HG02623 (cell line): ENCODE results near the gene ABCA4.

ENCODE experiments used
- ATAC-seq: cut with Tn5 transposase; IDR thresholded peaks from one replicate; pipeline ENCODE4 v1.9.1; 2021; ENCODE audit warnings: moderate library complexity; ENCODE audit not compliant: unreplicated experiment

The ABCA4 gene

DNA sequence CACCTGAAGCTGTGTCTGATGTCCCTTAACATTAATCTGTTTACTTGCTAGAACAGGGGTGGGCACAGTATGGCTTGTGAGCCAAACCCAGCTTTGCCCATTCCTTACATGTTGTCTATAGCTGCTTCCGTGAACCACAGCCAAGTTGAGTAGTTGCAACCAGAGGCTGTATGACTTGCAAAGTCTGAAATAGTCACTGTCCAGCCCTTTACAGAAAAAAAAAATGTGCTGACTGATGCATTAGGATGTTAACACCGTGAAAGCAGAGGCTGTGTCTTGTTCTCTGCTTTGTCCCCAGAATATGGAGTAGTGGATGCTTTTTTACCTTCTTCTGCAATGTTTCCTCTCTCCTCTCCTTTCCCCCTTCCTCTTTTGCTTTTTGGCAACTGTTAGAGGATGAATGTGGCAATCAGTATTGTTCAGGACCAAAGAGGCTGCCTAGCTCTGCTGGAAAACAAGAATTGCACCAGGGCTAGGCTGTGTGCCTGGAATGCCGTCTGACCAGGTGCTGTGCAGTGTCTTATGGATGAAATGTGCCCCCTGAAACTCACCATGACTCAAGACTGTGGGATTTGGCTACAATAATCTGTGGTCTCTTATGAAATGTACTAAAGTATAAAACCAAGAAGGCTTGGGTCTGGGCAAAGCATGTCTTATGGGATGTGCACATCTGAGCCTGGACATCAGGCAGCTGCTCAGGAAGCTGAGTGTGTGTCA lies 132.2 kb downstream of the ABCA4 start:
- ATAC-seq, result no peak

DNA sequence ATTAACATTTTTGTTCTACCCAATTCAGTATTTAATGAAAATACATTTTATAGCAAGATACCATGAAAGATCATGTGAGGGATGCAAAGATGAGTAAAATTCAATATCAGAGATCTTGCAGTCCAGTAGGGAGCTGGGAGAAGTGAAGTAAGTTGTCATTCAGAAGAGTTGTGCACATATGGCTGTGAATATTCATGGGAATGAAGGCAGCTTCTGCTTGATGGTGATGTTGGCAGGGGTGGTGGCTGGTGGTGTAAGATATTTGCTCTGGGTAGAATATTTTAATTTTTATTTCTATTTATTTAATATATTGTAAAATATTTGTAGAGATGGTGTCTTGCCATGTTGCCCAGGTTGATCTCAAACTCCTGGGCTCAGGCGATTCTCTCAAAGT lies 139.7 kb downstream of the ABCA4 start:
- no peak for ATAC-seq

DNA sequence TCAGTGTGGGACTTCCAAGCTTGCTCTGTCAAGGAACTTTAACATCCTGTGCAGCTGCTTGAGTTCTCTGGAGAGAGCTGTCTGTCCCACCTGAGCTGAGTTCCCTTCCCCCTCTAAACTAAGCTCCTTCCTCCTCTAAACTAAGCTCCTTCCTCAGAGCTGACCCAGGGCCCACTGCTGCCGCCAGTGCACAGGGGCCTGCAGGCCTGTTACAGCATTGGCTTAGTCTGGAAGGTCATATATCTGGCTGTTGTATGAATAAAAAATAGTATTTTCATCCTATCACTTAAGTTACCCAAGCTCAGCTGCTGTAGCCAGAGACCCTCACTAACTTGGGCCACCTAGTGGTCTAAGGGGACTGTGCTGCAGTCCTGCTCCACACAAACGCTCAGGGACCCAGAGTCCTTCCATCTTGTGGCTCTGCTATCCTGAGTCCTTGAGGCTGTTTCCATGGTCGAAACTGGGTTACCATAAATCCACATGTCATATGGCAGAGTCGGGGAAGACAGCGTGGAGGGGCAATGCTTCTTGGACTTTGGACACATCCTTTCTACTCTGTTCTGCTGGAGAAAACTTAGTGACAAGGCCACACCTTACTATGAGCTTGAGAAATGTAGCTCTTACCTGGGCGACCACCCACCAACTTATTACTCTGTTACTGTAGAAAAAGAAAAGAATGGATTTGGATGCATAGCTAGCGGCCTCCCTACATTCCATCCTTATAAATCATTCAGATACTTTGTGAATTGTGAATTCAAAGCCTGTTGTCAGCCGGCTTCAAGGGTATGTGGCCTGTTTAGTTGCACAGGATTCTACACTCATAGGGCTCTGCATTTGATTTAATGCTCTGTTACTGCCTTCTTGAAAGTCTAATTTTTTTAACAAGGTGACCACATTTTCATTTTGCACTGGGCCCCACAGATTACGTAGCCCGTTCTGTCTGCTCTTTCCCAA lies 140.4 kb downstream of the ABCA4 start:
- no peak for ATAC-seq

DNA sequence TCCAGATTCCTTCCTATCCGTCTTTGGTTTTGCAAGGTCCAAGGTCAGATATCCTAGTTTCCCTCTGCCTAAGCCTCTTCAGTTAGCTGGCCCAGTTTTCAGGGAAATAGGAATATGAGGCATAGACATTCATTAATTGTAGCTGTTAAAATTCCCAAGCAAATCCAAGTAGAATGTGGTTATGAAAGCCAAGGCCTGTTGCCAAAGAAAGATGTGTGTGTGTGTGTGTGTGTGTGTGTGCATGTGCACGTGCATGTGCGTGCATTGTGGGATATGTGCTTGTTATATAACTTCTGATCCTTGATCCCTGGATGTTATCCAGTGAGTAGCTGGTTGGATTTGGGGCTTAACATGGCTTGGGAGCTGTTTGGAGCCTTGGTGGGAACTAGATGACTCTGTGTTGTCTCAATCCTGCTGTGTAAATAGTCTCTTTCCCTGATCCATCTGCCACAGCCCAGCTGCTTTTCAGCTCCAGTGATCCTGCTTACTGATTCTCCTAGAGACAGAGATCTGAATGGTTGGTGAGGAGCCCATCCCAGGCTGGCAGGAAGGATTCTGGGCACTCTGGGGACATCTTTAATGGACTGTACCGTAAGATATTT lies 141.1 kb downstream of the ABCA4 start:
- ATAC-seq, result no peak

DNA sequence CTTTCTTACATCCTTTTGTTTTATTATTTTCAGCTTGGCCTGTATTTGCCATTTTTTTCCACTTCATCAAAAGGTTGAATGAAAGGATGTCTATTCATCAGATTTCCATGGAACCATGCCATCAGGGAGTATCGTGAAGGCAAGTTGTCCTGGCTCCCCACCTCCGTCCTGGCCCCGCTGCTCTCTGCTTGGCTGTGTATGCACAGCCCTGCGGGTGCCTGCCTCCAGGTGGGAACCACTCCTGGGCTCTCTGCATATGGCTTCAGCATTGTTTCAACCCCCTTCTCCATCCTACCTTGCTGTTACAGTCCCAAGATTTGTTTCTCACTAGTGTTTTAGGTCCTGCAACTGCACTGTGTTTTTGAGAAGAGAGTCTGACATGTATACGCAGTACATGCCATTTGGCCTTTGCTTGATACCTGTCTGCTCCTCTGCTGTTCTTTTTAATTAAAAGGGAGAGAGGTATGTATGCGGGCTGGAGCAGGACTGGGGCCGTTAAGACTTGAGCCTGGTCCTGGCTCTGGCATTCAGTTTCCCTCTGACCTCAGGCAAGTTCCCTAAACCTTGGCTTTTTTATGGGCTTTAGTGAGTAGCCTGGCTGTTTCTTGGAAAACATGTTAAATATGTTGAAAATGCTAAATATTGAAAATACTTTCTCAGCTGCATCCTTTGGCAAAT lies 141.8 kb downstream of the ABCA4 start:
- ATAC-seq, result no peak

DNA sequence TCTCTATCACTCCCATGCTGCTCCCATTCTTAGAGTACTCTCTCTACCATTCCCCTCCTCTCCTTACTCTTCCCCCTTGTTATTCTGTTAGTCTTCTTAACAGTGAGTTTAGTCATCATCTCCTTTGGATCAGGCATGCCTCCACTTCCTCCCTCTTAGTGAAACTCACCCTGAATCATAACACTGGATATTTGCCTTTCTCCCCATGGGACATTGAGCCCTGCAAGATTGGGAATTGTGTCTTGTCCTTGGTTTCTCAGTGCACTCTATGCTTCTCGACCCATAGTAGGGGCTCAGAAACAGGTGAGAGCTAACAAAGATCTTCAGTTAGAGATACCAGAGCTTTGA lies 143.4 kb downstream of the ABCA4 start:
- no peak for ATAC-seq

DNA sequence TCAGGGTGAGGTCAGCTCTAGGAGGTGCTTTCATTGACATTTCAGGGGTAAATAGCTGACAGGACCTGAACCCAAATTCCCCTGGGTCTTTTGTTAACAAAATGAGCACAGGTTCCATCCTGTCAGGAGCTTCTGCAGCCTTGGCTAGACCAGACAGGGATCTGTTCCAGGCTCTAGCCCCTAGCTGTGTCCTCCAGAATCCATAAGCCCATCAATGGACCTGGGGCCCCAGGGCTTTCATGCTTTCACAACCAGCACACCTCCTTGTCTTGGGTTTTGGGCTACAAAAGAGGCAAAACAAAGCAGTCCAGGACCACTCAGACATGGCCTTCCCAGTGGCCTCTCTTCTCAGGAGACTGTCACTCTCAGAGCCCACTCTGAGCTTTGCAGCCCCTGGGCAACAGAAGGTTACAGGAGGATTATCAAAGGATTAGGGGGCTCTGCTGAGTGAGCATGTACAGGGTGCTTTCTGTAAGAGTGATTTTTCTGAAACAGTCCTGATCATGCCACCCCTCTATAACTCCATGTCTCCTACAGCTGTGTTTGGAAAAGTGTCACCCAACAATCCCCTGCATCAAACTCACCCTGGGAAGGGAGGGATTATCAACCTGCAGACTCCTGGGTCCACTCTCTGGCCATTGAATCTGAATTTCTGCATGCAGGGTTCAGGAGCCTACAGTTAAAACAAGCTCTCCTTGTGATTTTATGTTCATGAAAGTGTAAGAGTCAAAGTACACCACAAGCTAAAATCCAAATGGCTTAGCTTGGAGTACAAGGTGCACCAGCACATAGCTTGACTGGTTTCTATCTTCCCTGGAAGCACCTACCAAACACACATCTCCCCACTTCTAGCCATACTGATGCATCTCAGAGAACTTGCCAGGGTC lies 144.0 kb downstream of the ABCA4 start:
- no peak for ATAC-seq

DNA sequence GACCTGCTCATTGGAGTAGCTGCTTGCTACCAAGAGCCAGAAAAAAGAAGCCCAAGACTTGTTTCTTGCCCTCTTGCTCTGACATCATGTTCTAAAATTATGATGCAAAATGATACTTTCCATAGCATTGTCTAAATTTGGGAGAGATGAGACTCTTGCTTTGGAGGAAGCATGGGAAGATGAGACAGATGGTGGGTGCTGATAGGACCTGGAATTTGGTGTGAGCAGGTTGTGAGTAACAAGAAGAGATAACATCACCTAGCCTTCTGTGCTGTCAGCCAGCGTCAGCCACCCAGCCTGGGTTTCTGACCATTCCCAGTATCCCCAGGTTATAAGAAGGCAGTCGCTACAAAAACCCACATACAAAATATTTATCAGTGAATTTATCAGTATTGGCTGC lies 144.7 kb downstream of the ABCA4 start:
- ATAC-seq, result no peak

DNA sequence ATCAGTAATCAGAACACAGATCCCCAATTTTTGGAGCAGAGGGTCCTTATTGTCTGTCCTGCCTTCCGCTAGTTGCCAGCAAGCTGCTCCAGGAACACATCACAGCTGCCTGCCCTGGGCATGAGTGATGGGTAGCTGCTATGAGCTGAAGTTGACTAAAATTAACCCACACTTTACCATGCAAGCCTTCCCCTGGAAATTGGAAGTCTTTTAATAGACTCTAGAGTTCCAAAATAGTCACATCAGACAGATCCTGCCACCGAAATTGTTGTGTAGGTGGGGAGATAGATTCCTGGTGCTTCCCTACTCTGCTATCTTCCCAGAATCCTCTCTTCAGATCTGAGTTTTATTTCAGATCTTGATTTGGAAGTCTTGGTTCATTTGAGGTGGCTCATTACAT lies 148.6 kb downstream of the ABCA4 start:
- no peak for ATAC-seq

DNA sequence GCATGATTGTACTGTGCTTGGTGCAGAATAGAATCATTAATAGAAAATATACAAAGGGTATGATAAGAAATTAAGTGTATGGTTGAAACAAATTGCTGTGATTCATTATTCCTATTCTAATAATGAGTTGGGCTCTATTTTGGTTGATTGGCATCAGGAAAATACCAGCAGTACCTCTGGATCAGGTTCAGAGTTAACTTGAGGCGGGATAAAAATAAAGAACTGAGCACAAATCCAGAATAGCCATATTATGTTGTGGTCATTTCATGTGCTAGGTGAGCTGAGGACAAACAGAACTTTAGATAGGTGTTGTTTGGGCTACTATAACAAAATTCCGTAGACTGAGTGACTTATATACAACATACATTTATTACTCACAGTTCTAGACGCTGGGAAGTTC lies 151.1 kb downstream of the ABCA4 start:
- no peak for ATAC-seq

DNA sequence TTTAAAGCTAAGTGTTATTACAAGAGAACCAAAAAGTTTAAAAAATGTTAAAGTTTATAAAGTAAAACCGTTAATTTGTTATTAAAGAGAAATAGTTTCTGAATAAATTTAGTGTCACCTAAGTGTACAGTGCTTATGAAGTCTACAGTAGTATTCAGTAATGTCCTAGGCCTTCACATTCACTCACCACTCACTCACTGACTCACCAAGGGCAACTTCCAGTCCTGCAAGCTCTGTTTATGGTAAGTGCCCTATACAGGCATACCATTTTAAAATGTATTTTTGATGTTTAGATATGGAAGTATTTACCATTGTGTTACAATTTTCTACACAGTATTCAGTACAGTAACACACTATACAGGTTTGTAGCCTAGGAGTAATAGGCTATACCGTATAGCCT lies 151.6 kb downstream of the ABCA4 start:
- ATAC-seq, result no peak

DNA sequence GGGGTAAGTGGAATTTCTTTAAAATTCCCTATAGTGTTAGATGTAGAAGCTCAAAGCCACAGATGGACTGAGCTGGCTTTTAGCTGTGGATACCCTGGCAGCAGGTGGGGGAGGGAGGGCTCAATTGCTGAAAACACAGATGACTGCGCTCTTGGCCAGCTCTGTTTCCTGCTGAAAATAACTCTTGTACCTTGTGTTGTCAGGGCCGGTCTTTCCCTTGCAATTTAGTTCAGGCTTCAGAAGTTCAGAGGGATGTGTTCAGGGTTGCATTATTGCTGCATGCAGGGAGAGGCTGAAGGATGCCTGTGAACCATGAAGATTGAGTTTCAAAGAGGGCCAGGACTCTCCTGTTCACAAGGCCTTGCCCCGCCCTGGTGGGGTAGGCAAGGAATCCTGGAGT lies 153.6 kb downstream of the ABCA4 start:
- ATAC-seq, result no peak

DNA sequence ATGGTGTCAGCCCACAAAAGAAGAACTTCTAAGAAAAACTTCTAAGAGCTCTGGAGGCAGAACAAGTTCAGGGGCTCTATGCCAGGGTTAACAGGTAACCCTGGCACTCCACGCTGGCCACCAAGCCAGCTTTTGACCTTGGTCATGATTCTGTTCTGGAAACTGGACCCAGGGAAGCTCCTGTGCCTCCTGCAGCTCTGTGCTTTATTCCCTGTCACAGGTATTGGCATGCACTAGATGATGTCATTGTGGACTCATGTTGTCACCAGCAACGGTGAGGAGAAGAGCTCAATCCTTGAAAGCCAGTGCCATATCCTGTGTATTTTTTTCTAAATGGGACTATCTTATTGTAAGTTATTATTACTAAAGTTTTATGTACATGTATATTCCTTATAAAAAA lies 155.1 kb downstream of the ABCA4 start:
- no peak for ATAC-seq

DNA sequence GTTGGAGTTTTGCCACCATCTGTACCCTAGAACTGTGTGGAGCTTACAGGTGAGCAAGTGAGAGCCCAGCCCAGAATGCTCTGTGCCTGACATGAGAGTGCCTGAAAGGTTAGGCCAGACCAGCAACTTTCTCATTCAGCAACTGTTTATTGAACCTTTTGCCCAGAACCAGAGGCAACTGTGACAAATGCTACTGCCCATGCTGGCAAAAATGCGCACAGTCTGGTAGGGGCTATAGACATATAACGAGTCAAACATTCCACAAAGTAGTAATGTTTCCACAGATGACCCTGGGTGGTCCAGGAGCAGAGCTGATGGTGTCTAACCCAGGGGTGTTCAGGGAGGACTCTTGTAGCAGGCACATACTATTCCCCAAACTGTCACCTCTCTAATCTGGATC lies 155.7 kb downstream of the ABCA4 start:
- ATAC-seq, result no peak

DNA sequence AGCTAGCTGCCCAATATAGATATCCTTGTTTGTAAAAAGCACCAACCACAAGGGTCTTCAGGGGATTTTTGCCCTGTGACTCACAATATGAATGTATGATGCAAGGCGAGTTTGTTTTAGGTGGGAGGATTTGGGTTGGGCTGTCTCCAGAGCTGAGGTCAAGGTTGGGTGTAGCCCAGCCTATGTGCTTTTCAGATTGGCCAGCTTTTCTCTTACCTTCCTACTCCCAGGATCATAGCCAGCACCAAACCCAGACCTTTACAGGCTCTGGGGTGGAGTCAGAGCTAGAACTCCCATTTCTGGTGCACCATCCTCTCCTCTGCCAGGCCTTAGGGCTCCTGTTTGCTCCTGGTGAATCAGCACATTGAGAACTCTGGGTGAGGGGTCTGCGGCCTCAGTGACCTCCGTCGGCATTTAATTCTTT lies 156.2 kb downstream of the ABCA4 start:
- no peak for ATAC-seq

DNA sequence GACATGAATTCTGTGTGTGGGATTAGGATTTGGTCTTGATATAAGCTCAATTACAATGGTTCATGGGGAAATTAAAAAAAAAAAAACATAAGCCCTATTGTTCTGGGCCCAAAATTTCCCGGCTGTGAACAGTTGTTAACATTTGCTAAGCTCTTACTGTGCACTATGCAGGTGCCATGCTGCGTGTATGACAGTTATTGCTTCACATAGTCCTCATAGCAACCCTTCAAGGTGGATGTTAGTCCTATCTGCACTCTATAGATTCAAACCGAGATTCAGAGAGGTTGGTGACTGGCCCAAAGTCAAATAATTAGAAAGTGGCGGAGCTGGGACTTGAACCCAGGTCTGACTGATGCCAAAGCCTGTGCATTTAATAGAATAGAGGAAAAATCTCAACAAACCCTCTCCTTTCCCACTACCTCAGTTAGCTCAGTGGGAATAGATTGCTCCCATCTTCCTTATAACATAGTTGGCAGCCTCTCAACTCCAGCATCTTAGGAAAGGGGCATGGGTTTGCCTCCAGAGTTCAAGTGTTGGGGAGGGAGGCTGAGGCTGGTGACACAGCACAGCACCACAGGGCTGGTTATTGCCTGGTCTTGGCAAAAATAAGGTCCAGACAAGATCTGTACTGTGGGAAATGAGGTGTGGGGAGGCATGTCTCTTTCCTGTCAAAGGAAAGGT lies 156.7 kb downstream of the ABCA4 start:
- ATAC-seq, result no peak

DNA sequence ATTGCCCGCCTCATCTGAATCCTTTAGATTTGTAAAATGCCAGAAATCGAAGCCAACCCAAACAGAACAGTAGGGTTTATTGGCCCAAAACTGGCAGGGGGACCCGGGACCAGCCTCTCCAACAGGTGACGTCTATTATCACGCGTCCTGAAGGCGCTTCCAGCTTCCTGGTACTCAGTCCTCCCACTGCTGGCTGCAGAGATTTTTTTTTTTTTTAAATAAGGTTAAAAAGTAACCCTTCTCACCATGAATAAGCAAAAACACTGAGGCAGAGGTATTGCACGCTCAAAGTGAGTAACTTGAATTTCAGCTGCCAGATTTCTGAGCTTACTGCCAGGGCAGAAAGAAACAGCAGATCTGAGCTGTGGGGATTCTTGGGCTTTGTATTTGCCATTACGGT lies 157.4 kb downstream of the ABCA4 start:
- no peak for ATAC-seq

DNA sequence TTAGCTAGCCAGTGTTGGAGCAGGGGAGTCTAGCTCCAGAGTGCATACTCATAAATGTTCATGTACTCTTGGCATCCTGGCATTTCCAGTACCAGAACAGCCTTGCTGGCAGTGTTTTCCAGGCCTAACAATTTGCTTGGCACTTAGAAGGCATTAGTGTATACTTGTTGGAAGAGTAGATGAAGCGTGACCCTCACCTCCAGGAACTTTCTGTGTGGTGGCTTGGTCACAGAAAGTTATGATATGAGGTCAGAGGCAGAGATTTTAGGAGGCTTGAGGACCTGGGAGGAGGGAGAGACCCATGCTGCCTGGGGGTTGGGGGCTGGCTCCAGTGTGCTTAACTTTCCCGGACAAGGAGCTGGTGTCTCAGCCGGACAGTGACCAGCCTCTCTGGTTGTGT lies 159.0 kb downstream of the ABCA4 start:
- no peak for ATAC-seq

DNA sequence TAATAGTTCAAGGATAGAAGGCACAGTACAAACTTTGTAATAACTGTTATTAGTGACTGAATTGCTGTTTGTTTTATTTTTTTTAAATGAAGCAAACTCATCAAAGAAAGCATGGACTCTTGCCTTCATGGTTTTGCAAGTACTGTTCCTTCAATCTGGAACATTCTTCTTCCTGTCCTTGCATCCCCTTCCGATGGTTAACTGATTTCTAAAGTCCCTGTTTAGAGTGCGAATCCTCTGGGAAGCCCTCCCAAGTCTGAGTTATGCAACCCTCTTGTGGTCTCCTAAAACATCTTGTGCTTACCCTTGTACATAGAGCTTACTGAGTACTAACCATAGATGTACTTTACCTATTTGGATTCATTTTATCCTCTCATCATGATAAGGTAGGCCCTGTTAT lies 159.5 kb downstream of the ABCA4 start:
- no peak for ATAC-seq

DNA sequence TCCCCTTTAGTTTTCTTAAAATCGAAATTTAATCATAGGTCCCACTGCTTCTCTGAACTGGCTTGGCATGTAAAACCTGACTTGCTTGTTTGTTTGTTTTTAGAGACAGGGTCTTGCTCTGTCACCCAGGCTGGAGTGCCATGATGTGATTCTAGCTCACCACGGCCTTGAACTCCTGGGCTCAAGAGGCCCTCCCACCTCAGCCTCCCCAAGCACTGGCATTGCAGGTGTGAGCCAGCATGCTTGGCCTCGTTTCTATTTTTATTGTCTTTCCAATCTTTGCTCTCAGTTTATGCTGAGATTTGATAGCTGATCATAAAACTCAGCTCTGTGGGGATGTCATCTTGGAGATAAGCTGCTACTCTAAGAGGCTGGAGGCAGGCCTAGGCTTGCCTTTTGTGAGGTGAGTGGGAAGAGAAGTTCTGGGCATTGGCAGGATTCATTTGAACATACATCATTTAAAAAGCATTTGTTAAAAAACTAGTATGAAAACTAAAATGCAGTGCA lies 160.3 kb downstream of the ABCA4 start:
- ATAC-seq, result no peak
